GM18505 (cell line): Measurements from ENCODE around the gene NANOS2.

Experiments used
- ATAC-seq: cut with Tn5 transposase; IDR thresholded peaks from one replicate; pipeline ENCODE4 v1.9.1; 2021; ENCODE audit not compliant: unreplicated experiment
- POLR2A ChIP-seq: IDR thresholded peaks from 4 replicates; pipeline ENCODE4 v1.6.1; 2011; ENCODE audit warnings: borderline replicate concordance; ENCODE audit not compliant: insufficient read depth, insufficient read length; ENCODE audit errors: extremely low read depth

Gene NANOS2

GRCh38 chr19:45866400-45867176 lies 48.0 kb downstream of the NANOS2 start:
- TF ChIP-seq POLR2A, result no peak
- no peak for ATAC-seq

- no peak for ATAC-seq
- TF ChIP-seq POLR2A, result no peak
These were observed 49.2 kb downstream of the NANOS2 start for GRCh38 chr19:45865269-45865948.

- no peak for TF ChIP-seq POLR2A
- ATAC-seq, result no peak
These were observed 49.9 kb downstream of the NANOS2 start for GRCh38 chr19:45864629-45865082.

GRCh38 chr19:45863840-45864628 lies 50.5 kb downstream of the NANOS2 start, which contains the start of gene FOXA3:
Gene FOXA3, plus strand, starts transcription at chr19:45864326. Its CDS starts 131 bp downstream, at chr19:45864457.
- TF ChIP-seq POLR2A, result peak; percentile 19
- ATAC-seq, result peak; percentile 36

- ATAC-seq, result no peak
- no peak for TF ChIP-seq POLR2A
These were observed 51.2 kb downstream of the NANOS2 start for GRCh38 chr19:45863335-45863839.
